Measurements from ENCODE around the gene GSAP. TPM values are rescaled to one million over a fixed set of nuclear protein-coding genes. Genes with fewer than 3 reads are reported as not detected.

Gene GSAP
- total RNA-seq, 2 donors from 2014 or later = 10.0 to 13.0 TPM

DNA sequence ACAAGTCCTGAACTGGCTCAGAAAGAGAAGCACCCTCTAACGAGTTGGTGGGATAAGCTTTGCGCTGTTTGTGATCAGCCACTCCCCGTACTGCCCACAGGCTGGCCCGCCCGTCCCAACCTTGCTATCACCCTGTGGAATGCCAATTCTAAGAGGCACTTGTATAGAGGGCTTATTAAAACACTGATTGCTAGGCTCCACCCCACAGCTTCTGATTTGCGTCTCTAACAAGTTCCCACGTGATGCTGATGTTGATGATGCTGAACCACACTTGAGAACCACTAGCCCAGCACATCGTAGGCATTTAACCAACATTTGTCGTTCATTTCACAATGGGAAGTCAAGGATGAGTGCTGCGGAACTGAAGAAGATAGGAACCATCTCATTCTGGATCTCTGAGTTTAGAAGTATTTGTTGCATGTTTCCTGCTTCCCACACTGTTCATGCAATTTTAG is 12.7 kb upstream of the GSAP start:
- Histone ChIP-seq H3K36me3 (no peaks in the 10 kb centered on the region), H3K4me1 (replicated peaks) (no peaks in the 10 kb centered on the region), H3K27me3 (replicated peaks; ENCODE audit: insufficient read depth) (no peaks in the 10 kb centered on the region), H3K9me3 (no peaks in the 10 kb centered on the region), H3K4me3 (no peak overlapping the region), H3K27ac (no peak overlapping the region)
- 72% methylated on average over 10 of the region's 10 CpGs for WGBS
- TF ChIP-seq, protein P1, sequence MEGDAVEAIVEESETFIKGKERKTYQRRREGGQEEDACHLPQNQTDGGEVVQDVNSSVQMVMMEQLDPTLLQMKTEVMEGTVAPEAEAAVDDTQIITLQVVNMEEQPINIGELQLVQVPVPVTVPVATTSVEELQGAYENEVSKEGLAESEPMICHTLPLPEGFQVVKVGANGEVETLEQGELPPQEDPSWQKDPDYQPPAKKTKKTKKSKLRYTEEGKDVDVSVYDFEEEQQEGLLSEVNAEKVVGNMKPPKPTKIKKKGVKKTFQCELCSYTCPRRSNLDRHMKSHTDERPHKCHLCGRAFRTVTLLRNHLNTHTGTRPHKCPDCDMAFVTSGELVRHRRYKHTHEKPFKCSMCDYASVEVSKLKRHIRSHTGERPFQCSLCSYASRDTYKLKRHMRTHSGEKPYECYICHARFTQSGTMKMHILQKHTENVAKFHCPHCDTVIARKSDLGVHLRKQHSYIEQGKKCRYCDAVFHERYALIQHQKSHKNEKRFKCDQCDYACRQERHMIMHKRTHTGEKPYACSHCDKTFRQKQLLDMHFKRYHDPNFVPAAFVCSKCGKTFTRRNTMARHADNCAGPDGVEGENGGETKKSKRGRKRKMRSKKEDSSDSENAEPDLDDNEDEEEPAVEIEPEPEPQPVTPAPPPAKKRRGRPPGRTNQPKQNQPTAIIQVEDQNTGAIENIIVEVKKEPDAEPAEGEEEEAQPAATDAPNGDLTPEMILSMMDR (IDR thresholded peaks at IDR 0.05) = no peak
- no peak for TF ChIP-seq POLR2AphosphoS5 (IDR thresholded peaks at IDR 0.05)
- TF ChIP-seq POLR2A (IDR thresholded peaks at IDR 0.05) = no peak
- intact Hi-C loops (cut with DNase I) = no loop called here
- DNase-seq (ENCODE audit: low spot score) = no peak

DNA sequence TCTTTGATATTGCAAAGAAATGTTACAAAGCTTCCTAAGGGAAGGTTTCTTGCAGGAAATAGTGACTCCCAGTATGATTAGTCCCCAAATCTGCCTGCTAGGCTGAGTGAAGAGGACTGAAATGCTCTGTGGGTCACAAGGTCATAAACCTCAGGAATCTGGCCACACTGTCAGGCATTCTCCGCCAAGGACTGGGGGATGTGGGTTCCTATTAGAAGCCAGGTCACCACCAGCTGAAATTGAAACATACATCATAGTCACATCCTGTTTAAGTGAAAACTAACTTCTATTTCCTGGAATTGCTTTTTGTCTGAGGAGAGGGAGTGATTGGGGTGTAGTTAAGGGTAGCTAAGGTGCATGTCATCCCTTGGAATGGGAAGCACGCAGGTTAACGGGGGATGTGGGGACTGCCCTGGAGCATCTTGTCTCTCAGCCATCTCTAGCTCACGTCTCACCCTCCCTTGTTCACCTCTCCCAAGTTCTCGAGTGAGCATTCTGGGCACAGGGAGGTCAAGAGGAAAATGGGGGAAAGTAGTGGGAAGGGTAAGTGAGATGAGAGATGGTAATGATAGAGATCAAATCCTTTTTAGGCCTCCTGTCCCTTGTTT is 12.0 kb upstream of the GSAP start:
- Histone ChIP-seq H3K27me3 (replicated peaks; ENCODE audit: insufficient read depth) (no peaks in the 10 kb centered on the region), H3K4me1 (replicated peaks) (no peaks in the 10 kb centered on the region), H3K27ac (no peak overlapping the region), H3K4me3 (no peak overlapping the region), H3K9me3 (no peaks in the 10 kb centered on the region), H3K36me3 (no peaks in the 10 kb centered on the region)
- intact Hi-C loops (cut with DNase I) = no loop called here
- DNase-seq (ENCODE audit: low spot score) = no peak
- 81% methylated on average over 5 of the region's 5 CpGs for WGBS
- TF ChIP-seq, protein P1 (IDR thresholded peaks at IDR 0.05) = no peak
- TF ChIP-seq POLR2AphosphoS5 (IDR thresholded peaks at IDR 0.05) (no peak), POLR2A (IDR thresholded peaks at IDR 0.05) (no peak)

DNA sequence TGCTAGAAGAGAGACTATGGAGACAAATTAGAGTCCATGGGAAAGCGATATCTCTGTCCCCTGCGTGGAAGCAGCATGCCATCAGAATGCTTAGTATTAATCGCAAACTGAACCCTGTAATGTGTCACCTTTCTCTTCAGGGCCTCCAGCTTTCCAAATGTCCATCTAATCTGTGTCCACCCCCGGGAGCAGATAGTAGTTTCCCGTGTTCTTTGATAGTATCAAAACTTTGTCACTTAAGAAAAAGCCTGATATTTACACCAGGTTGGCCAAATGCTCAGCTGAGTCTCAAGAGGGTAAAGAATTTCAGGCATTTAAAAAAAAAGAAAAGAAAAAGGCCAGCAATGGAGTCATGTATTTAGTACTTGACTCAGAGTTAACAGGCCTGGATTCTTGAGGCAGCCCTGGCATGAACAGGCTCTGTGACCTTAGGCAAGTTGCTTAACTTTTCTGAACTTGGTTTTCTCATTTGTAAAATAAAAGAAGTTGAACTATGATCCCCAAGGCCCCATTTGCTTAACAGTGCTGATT is 10.4 kb upstream of the GSAP start:
- Histone ChIP-seq H3K27ac (no peak overlapping the region), H3K4me3 (no peak overlapping the region), H3K4me1 (replicated peaks) (no peaks in the 10 kb centered on the region), H3K36me3 (no peaks in the 10 kb centered on the region), H3K27me3 (replicated peaks; ENCODE audit: insufficient read depth) (no peaks in the 10 kb centered on the region), H3K9me3 (no peaks in the 10 kb centered on the region)
- no peak for DNase-seq (ENCODE audit: low spot score)
- intact Hi-C loops (cut with DNase I) = no loop called here
- 68% methylated on average over 5 of the region's 5 CpGs for WGBS
- TF ChIP-seq POLR2A (IDR thresholded peaks at IDR 0.05) (no peak), POLR2AphosphoS5 (IDR thresholded peaks at IDR 0.05) (no peak)
- TF ChIP-seq, protein P1 (IDR thresholded peaks at IDR 0.05) = no peak

DNA sequence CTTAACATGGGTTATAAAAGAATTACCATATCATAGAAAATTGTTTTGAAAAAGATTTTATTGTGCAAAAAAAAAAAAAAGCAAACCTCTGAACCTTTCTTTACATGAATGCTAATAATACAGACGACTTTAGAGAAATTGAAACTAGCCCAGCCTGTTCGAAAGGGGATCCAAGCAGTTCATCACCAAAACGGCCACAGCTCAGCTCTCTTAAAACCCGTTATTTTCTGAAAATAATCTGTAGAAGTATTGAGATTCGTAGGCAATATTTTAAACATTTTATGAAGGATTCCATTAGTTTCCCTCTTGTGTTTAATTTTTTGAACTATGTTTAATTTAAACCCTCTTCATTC is 9.9 kb upstream of the GSAP start:
- Histone ChIP-seq H3K27me3 (replicated peaks; ENCODE audit: insufficient read depth) (no peaks in the 10 kb centered on the region), H3K27ac (no peak overlapping the region), H3K4me3 (no peak overlapping the region), H3K4me1 (replicated peaks) (no peaks in the 10 kb centered on the region), H3K36me3 (no peaks in the 10 kb centered on the region), H3K9me3 (no peaks in the 10 kb centered on the region)
- 52% methylated on average over 5 of the region's 5 CpGs for WGBS
- intact Hi-C loops (cut with DNase I) = no loop called here
- DNase-seq (ENCODE audit: low spot score) = no peak
- TF ChIP-seq POLR2A (IDR thresholded peaks at IDR 0.05) = no peak
- TF ChIP-seq, protein P1 (IDR thresholded peaks at IDR 0.05) = no peak
- TF ChIP-seq POLR2AphosphoS5 (IDR thresholded peaks at IDR 0.05) = no peak
